SK-N-MC (cell line): ENCODE measurements around the gene TRMT1.

ENCODE experiments used
- EZH2 ChIP-seq: fragments of 200-600 bp; sonication (generic); IDR thresholded peaks from one replicate; pipeline ENCODE4 v1.6.1; 2017; ENCODE audit warnings: antibody characterized with exemption
- FOXP2 ChIP-seq: optimal IDR thresholded peaks from 2 replicates; pipeline ENCODE3; 2011; ENCODE audit warnings: mild to moderate bottlenecking, moderate library complexity; ENCODE audit not compliant: insufficient read depth; ENCODE audit errors: extremely low read length, control extremely low read depth

DNA sequence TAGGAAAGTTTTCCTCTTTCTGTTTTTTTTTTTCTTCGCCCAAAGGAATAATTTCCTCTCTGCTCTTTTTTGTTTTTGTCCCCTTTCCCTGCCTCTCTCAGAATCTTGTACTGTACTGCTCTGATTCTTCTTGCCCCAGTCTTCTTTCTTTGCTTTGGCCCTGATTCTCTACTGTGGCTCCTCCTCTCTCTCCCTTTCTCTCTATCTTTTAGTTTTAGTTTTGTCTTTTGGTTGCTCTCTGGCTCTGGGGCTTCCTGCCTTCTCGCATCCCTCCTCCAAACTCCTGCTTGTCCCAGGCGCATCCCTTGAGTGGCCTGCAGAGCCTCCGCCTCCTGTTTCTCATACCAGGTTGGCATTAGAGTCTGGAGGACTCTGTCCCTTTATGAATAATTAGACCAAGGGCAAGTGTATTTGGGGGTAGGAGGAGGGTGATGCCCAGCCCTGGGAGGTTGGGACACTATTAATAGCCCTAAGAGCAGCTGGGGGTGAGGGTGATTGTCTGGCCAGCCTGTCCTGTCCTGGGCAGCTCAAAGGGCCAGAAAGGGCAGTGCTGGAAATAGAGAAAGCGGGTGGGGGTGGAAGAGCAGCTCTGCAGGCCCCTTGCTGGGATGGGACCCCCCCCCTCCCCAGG lies 53.0 kb downstream of the TRMT1 start:
- TF ChIP-seq EZH2, result no peak
- TF ChIP-seq FOXP2, result no peak
